Lung (tissue), 12 donors: ENCODE measurements around the gene HNRNPL. TPM values are rescaled to one million over a fixed set of nuclear protein-coding genes. Genes with fewer than 3 reads are reported as not detected.
A peak's percentile ranks its signal among the peaks of the same experiment; 100 is the strongest.
"Not testable (repeated sequence)": the region's sequence is repeated elsewhere in the genome, so short reads cannot be mapped to it uniquely, and the experiment has no call there.

Source experiments
- ATAC-seq: fragments of 200-7000 bp; cut with Tn5 transposase; one replicate; pipeline ENCODE4 v1.9.1; 2020; ENCODE audit warnings: moderate number of reproducible peaks; ENCODE audit not compliant: insufficient read depth, low FRiP score
- DNase-seq, 3 donors: peaks; one replicate each; pipeline ENCODE4 v3.0.0-alpha.2; 2013 to 2017
- H3K27ac ChIP-seq, 2 donors: one replicate each; pipeline ENCODE4 v1.5.1; 2013; ENCODE audit warnings: mild to moderate bottlenecking in 2 of 2, moderate library complexity in 2 of 2, control low read depth in 1 of 2, inconsistent platforms in 1 of 2, low read depth in 1 of 2, low read length in 1 of 2
- H3K27me3 ChIP-seq, 3 donors: one replicate each; pipeline ENCODE4 v1.5.1; 2013; ENCODE audit warnings: low read length in 2 of 3; ENCODE audit not compliant: control insufficient read depth in 3 of 3, insufficient read depth in 3 of 3
- H3K36me3 ChIP-seq, 4 donors: one replicate each; pipeline ENCODE4 v1.5.1; 2013; ENCODE audit warnings: low read length in 4 of 4, mild to moderate bottlenecking in 1 of 4, moderate library complexity in 1 of 4; ENCODE audit not compliant: control insufficient read depth in 4 of 4, insufficient read depth in 4 of 4
- H3K4me1 ChIP-seq, 5 donors: one replicate each; pipeline ENCODE4 v1.5.1; 2013; ENCODE audit warnings: low read length in 5 of 5, mild to moderate bottlenecking in 2 of 5, moderate library complexity in 1 of 5; ENCODE audit not compliant: control insufficient read depth in 5 of 5, insufficient read depth in 5 of 5
- H3K4me3 ChIP-seq: one replicate; pipeline ENCODE4 v1.5.1; 2013; ENCODE audit warnings: mild to moderate bottlenecking, control low read depth, moderate library complexity
- H3K9ac ChIP-seq, 2 donors: one replicate each; pipeline ENCODE4 v1.5.1; 2013; ENCODE audit warnings: low read length in 2 of 2, control low read depth in 1 of 2; ENCODE audit not compliant: insufficient read depth in 1 of 2
- H3K9me3 ChIP-seq, 4 donors: one replicate each; pipeline ENCODE4 v1.5.1; 2013; ENCODE audit warnings: low read length in 3 of 4, mild to moderate bottlenecking in 1 of 4, moderate library complexity in 1 of 4; ENCODE audit not compliant: control insufficient read depth in 4 of 4, insufficient read depth in 3 of 4
- WGBS, 2 donors: extraction: QIAGEN DNeasy Blood & Tissue Kit; methylation state at CpG; one replicate each; pipeline ENCODE4 v1.1.7; 2013; 5-methylcytosine and 5-hydroxymethylcytosine counted together
- polyA plus RNA-seq, 2 donors: library from polyadenylated mRNA; stranded (reverse); fragments of 200-250 nt; gene quantifications; one replicate each; pipeline ENCODE4 v1.2.1, GENCODE V29; 2013
- total RNA-seq, 2 donors: library from RNA; depleted of rRNA in 1 of 2; stranded (reverse); fragments of >200 nt in 1 of 2; gene quantifications; one replicate each; pipeline ENCODE4 v1.2.1, GENCODE V29; 2014 to 2021
- TF ChIP-seq, protein P1 (sequence below): IDR thresholded peaks from 2 replicates; pipeline ENCODE4 v1.5.1; 2012; ENCODE audit warnings: mild to moderate bottlenecking; ENCODE audit errors: control extremely low read depth, extremely low read depth
- donor health status: control.
- donor health status: control.
- donor health status: Bipolar disorder and iron deficiency.
- donor health status: healthy.
- donor health status: DM: yes; HTN: yes; CAD: no.

Gene HNRNPL
- total and polyA plus RNA-seq, 4 donors: 169 to 298 (median 209) TPM

DNA sequence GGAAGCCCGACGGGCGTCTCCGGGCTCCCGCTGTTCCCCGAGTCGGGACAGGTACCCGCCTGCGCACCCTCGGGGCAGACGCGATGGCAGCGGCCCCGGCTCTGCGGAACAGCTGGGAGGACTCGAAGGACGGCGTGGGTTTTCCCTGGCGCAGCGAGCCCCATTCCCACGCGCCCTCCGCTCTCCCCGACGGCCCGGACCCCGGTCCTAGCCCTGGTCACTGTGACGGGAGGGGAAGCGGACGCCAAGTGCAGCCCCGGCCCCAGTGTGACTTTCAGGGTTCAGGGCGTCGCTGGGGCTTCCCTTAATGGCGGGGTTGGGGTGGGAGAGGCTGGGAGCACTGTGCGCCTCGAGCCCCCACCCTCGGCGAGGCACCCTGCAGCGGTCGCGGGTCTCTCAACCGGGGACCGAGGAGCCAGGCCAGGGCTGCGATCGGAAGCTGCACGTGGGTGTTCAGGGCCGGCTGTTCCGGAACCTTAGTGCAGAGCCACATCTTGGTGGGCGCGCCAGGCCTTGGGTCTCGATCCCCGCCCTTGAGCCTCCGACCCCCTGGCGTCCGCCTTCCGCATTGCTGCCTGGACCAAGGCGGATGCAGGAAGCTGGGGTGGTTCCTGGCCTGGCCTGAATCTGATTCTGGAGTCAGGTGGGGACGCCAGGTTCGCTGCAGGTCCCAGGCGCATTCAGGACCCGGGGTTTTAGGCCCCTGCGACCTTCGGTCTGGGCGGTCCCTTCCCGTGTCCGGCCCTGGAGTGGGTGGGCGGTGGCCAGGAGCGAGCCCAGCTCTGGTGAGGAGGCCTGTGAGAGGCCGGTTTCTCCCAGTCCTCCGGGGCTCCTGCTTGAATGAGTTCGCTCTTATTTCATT, 57.3 kb downstream of the HNRNPL start:
- H3K4me1 ChIP-seq: peaks cover 0 to 4% (median 0%) of the 10 kb centered on the region in 5 donors
- DNase-seq (peak; percentile 36 to 61 (median 53)), ATAC-seq (no peak)
- no peak overlapping the region for H3K27ac ChIP-seq
- H3K36me3 ChIP-seq: no peaks in the 10 kb centered on the region
- no peaks in the 10 kb centered on the region for H3K27me3 ChIP-seq
- H3K9ac ChIP-seq: no peak overlapping the region
- H3K4me3 ChIP-seq: no peak overlapping the region
- TF ChIP-seq, protein P1, sequence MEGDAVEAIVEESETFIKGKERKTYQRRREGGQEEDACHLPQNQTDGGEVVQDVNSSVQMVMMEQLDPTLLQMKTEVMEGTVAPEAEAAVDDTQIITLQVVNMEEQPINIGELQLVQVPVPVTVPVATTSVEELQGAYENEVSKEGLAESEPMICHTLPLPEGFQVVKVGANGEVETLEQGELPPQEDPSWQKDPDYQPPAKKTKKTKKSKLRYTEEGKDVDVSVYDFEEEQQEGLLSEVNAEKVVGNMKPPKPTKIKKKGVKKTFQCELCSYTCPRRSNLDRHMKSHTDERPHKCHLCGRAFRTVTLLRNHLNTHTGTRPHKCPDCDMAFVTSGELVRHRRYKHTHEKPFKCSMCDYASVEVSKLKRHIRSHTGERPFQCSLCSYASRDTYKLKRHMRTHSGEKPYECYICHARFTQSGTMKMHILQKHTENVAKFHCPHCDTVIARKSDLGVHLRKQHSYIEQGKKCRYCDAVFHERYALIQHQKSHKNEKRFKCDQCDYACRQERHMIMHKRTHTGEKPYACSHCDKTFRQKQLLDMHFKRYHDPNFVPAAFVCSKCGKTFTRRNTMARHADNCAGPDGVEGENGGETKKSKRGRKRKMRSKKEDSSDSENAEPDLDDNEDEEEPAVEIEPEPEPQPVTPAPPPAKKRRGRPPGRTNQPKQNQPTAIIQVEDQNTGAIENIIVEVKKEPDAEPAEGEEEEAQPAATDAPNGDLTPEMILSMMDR: peak; percentile 9
- no peaks in the 10 kb centered on the region for H3K9me3 ChIP-seq
- WGBS, 2 donors: 10 to 15% methylated on average over 57 to 63 of the region's 71 CpGs

GRCh38 chr19:38791451-38792064, 58.2 kb downstream of the HNRNPL start:
- not testable (repeated sequence) for H3K36me3 ChIP-seq, H3K9ac ChIP-seq, H3K27ac ChIP-seq, H3K4me3 ChIP-seq, DNase-seq, H3K4me1 ChIP-seq, H3K9me3 ChIP-seq, H3K27me3 ChIP-seq
- no CpG with 5 or more reads among the region's 40 CpGs for WGBS, 2 donors
- peak; percentile 88 for ATAC-seq

DNA sequence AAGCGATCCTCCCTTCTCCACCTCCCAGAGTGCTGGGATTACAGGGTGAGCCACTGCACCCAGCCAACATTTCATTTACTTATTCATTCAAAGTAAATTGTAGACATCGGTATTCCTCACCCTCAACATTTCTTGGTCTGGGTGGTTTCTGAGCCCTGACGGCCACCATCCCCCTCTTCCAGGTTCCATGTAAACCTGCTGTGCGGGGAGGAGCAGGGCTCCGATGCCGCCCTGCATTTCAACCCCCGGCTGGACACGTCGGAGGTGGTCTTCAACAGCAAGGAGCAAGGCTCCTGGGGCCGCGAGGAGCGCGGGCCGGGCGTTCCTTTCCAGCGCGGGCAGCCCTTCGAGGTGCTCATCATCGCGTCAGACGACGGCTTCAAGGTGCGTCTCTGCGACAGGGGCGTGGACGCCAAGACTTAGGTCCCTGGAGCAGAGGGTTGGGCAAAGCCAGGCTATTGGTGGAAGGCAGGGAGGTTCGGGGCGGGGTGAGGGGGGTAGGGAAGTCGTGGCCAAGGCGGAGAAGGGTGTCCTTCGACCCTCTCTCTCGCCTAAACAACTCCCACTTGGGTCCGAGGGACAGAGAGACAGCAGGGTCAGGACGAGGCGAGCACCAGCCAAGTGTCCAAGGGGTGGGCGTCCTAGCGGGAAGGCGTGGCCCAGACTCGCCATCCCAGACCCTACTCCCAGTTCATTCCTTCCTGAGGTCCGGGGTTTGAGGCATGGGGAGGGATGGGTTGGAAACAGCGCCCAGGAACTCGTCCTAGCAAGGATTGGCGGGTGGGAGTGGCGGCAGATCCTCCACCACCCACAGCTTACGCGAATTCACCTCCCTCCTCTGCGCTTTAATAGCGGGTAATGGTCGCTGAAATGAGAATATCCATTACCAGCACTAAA, 59.0 kb downstream of the HNRNPL start:
- WGBS, 2 donors: 65 to 81% methylated on average over 13 to 18 of the region's 49 CpGs
- H3K9me3 ChIP-seq, H3K27me3 ChIP-seq, H3K9ac ChIP-seq, H3K36me3 ChIP-seq, ATAC-seq, H3K4me1 ChIP-seq, H3K4me3 ChIP-seq, H3K27ac ChIP-seq, DNase-seq: not testable (repeated sequence)

GRCh38 chr19:38788478-38789243, 61.1 kb downstream of the HNRNPL start, which contains the start of gene LGALS7B:
Gene LGALS7B, plus strand, starts transcription at chr19:38789200. Its CDS starts 27 bp downstream, at chr19:38789227.
- H3K36me3 ChIP-seq: no peaks in the 10 kb centered on the region
- TF ChIP-seq, protein P1: no peak
- 83 to 87% methylated on average over 12 to 13 of the region's 17 CpGs for WGBS, 2 donors
- no peak within 1 kb of the TSS for H3K4me3 ChIP-seq
- no peak within 1 kb of the TSS for H3K9ac ChIP-seq
- no peak within 1 kb of the TSS for H3K27ac ChIP-seq
- no peak for DNase-seq
- no peaks in the 10 kb centered on the region for H3K9me3 ChIP-seq
- H3K27me3 ChIP-seq: no peaks in the 10 kb centered on the region
- H3K4me1 ChIP-seq: peaks cover 0 to 4% (median 0%) of the 10 kb centered on the region in 5 donors
- no peak for ATAC-seq
